Activated CD8-positive, alpha-beta memory T cell treated with anti-CD3 and anti-CD28 coated beads, Interleukin-2, amount 50 U/mL, for 1 hour (primary cell): ENCODE data around the gene B3GALT2.
"Not testable (repeated sequence)": the region's sequence is repeated elsewhere in the genome, so short reads cannot be mapped to it uniquely, and the experiment has no call there.

Experiments used
- DNase-seq: peaks from one replicate; pipeline ENCODE4 v3.0.0-alpha.2; 2020; ENCODE audit errors: extremely low read depth

B3GALT2 gene

GRCh38 chr1:193185901-193186731 lies at the start of gene B3GALT2:
Gene B3GALT2 (minus strand): TSS chr1:193186613. CDS start chr1:193181562, 5,051 bp downstream.
- no peak for DNase-seq

DNA sequence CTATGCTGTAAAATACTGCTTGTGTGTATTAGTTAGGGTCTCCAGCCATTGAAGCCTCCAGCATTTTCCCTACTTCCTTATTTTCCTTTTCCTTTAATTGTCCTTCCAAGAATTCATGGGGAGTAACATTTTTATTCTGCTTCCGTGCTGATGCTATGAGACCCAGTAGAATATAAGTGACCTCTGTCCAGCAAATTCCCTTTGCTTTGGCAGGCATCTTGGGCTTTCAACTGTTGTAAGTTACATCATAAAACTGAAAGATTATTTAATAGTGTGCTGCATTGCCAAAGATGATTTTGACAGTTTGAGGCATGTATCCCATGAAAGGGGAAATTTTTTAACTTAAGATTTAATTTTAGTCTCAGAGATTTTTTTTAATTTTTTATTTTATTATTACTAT lies 48.1 kb upstream of the B3GALT2 start:
- no peak for DNase-seq

- DNase-seq, result not testable (repeated sequence)
These were observed 44.7 kb upstream of the B3GALT2 start for GRCh38 chr1:193231146-193231545.

DNA sequence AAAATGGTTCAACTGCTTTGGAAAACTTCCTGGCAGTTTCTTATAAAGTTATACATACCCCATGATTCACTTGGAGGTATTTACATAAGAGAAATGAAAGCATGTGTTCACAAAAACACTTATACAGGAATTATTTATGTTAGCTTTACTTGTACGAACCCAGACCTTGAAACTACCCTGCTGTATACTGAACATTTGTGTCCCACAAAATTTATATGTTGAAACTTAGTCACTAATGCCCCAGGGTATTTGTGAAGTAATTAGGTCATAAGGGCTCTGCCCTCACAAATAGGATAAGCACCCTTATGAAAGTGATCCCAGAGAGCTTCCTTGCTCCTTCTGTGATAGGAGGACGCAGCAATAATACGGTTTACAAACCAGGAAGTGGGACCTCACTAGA lies 42.7 kb upstream of the B3GALT2 start:
- no peak for DNase-seq

- no peak for DNase-seq
These were observed 35.7 kb upstream of the B3GALT2 start for GRCh38 chr1:193222056-193222615.

DNA sequence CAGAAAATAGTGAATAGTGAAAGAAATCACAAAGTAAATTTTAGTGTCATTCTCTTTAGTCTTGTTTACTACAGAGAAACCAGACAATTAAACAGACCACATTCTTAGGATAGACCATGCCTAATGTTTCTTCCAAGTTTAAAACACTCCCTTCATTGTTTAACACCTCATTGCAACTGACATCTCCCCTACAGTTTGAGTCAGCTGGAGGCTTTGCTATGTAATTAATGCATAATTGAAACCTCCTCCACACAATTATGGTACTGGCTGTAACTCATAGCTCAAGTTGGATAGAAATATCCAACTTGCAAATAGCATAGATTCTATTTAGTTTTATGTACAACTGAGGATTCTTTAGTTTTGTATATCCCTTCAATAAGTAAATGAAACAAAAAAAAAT lies 35.2 kb upstream of the B3GALT2 start:
- no peak for DNase-seq

DNA sequence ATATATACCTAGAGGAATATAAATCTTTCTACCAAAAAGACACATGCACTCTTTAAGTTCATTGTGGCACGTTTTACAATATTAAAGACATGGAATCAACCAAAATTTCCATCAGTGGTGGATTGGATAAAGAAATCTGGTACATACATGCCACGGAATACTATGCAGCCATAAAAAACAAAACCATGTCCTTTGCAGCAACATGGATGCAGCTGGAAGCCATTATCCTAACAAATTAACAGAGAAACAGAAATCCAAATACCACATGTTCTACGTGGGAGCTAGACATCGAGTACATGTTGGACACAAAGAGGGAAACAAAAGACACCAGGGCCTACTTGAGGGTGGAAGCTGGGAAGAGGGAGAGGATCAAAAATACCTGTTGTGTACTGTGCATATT lies 33.0 kb upstream of the B3GALT2 start:
- no peak for DNase-seq

GRCh38 chr1:193216920-193217319 lies 30.5 kb upstream of the B3GALT2 start:
- DNase-seq, result no peak

- DNase-seq, result no peak
These were observed 27.6 kb upstream of the B3GALT2 start for GRCh38 chr1:193213998-193214397.

GRCh38 chr1:193212637-193213036 lies 26.2 kb upstream of the B3GALT2 start:
- DNase-seq, result no peak

DNA sequence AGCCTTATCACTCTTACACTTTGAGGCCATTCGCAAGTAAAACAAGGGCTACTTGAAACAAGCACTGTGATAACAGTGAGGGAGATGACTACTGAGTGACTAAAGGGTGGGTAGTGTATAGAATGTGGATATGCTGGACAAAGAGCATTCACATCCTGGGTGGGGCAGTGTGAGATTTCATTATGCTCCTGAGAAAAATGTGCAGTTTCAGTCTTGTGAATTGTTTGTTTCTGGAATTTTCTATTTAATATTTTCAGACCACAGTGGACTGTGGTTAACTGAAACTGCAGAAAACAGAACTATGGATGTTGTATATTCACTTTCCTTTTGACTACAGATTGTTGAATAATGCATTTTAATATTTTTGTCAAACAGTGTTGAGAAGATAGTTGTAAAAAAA lies 25.1 kb upstream of the B3GALT2 start:
- no peak for DNase-seq

GRCh38 chr1:193210996-193211395 lies 24.6 kb upstream of the B3GALT2 start:
- no peak for DNase-seq

GRCh38 chr1:193201021-193201420 lies 14.6 kb upstream of the B3GALT2 start:
- no peak for DNase-seq

- DNase-seq, result no peak
These were observed 13.5 kb upstream of the B3GALT2 start for GRCh38 chr1:193199940-193200339.

DNA sequence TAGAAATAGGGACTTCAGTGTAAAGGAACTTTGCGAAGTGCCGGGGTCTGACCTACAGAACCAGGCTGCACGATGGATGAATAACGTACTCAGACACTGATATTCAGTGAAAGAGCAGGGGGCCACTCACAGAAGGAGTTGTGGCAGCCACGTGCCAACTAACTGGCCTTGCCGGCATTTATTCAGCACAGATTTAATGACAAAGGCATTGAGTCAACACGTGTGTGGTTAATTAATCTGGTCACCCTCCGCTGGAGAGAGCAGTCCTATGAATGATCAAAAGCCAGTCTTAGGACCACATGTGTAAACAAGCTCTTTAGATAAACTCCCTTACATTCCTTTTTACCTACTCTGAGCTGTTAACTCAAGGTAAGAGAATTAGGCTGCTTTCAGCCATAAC lies 6.2 kb upstream of the B3GALT2 start:
- DNase-seq, result no peak

DNA sequence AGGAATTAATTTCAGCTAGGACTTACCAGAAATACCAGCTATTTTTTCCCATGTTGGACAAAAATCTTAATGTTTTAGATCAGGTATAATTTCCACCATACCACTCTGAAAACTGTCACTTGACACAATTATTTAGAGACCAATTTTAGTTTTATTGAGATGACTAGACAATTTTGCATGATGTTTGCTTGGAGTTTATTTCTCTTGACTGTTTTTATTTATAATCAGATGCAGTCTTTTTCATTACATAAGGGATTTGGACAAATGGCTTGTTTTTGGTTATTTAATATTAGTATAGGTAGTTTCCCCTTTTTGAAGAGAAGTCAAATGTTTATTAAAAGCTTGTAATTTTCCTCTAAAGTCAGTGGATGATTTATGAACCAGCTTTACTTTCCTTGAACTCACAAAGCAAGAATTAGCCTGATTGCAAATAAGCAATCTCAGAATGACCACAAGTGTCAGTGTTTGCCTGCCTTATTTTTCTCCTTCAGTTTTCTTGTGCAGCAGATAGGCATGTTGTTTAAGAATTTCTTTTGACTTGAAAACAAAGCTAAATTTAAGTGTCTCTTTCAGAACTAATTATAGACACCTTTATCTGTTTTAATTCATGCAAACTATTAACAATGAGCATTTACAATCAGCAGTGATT lies 3.8 kb upstream of the B3GALT2 start:
- DNase-seq, result no peak

DNA sequence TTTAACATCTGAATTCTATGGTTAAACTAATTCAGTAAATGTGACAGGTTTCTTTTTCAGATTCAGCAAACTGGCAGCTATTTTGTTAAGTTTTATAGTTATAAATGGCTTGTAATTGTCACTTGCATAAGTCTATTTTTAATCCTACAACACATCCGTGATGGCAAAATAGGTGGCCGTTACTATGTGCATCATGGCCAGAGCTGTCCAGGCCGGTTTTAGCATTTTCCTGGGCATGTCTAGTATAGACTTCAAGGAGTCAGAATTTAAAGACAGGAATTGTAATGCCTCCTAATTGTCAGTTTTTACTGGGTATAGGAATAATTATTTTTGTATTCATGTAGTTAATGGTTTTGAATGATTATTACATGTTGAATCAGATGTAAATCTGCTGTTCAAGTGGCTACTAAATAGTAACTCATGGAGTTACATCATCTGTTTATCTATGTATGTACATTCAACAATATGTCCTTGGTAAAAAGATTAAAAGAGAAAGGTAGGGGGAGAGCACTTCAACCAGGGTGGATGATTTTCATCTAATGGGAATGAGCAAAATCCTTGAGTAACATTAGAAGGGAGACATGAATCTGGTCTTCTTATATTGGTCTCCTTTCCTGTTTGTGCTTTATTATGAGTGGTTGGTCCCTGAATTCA lies 3.2 kb upstream of the B3GALT2 start:
- DNase-seq, result no peak

DNA sequence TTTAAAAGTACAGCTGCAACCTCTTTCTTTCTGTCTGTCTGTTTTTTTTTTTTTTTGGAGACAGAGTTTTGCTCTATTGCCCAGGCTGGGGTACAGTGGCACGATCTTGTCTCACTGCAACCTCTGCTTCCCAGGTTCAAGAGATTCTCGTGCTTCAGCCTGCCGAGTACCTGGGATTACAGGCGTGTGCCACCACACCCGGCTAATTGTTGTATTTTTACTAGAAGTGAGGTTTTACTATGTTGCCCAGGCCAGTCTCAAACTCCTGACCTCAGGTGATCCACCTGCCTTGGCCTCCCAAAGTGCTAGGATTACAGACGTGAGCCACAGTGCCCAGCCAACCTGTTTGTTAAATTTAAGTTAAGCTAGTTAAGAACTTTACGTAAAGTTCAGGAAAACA lies 2.5 kb upstream of the B3GALT2 start:
- DNase-seq, result not testable (repeated sequence)

- DNase-seq, result no peak
These were observed 701 bp upstream of the B3GALT2 start for GRCh38 chr1:193187114-193187513.

DNA sequence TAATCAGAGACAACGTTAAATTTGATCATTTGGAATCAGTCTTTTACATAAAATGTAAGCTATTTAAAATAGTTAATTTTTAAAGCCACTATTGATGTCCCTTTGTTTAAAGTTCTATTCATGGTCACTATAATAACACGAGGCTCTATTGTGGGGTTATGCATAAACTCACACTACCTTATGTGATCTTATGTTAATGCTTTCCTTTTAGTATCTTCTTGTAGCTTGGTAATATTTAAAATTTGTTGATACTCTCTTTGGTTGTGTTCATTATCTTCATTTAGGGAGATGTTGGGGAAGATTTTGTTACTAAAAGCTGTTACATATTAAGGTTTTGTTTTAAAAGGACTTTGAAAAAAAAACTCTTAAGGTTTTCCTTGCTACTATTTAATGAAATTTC lies 1.2 kb downstream of the B3GALT2 start:
- DNase-seq, result no peak

DNA sequence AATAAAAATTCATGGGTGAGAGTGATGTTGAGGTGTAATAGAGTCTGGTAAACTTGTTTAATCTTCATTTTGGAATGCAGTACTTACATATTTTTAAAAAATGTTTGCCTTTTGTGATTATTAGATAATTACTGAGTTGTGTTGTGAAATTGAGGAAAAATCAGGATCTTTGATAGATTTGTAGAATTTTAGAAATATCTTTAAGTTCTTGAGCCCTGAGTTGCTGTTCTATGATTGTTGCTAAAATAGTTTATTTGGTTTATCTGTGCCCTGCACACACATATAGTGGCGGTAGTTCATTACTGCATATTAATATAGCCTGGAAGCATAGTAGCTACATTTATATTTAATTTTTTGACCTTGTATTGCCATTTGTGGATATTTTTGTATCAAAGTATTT lies 1.6 kb downstream of the B3GALT2 start:
- DNase-seq, result no peak

DNA sequence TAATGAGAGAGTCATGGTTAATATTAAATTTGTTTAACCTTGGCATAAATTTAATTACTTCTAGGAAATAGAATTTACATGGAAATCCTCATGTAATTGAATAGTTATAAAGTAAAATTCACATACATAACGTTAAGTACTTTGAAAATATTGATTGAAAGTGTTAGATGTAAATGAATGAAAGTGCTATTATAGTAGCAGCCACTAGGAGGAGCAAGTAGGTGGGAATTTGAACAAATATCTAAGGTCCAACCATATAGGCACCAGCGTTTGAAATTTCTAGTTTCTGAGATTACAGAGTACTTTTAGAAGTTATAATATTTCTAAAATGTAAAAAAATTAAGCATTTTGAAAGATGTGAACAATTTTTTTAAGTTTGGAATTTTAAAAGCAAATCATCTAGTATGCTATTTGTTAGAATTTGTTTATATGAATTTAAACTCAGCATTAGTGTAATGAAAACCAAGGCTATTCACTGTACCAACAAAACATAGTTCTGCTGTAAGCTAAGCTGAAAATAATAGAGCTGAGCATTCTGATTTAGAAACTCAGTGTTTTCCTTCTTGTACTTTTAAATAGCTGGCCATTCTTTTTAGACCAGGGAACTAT lies 3.3 kb downstream of the B3GALT2 start:
- no peak for DNase-seq
